PC-9 (cell line): ENCODE results near the gene GGCX. TPM values are rescaled to one million over a fixed set of nuclear protein-coding genes. Genes with fewer than 3 reads are reported as not detected.
"Not testable (repeated sequence)": the region's sequence is repeated elsewhere in the genome, so short reads cannot be mapped to it uniquely, and the experiment has no call there.

Experiments
- BruUV-seq: library from RNA; stranded (reverse); fragments of 400-500 nt; replicated peaks from 2 replicates; lab custom pipeline; 2021; lab: Mats Ljungman, UMichigan
- CTCF ChIA-PET: fragments of 300-600 bp; sonication (Branson Sonifier 250); formaldehyde crosslinking; loops from one replicate; lab custom pipeline; 2022; ENCODE audit warnings: antibody characterized with exemption; lab: Charles Lee
- POLR2A ChIA-PET: fragments of 300-600 bp; sonication (Branson Sonifier 250); formaldehyde crosslinking; loops from one replicate; lab custom pipeline; 2022; ENCODE audit warnings: antibody characterized with exemption; ENCODE audit not compliant: unreplicated experiment; lab: Charles Lee
- DNase-seq, 2 experiments: peaks; one replicate each; pipeline versions ENCODE4 v3.0.0 to v3.0.0-alpha.2; 2015 to 2022; ENCODE audit warnings: mixed read lengths in 1 of 2
- H2AFZ ChIP-seq: fragments of 200-600 bp; sonication (generic); 2 replicates; pipeline ENCODE4 v1.8.1; 2017; ENCODE audit warnings: antibody characterized with exemption
- H3F3A ChIP-seq: fragments of 200-600 bp; sonication (generic); 2 replicates; pipeline ENCODE4 v1.8.1; 2017; ENCODE audit warnings: antibody characterized with exemption, mild to moderate bottlenecking, low read depth; ENCODE audit not compliant: insufficient read depth
- H3K27ac ChIP-seq: fragments of 200-600 bp; sonication (generic); 2 replicates; pipeline ENCODE4 v1.6.1; 2016; ENCODE audit warnings: mixed run types
- H3K27me3 ChIP-seq: fragments of 200-600 bp; sonication (generic); 2 replicates; pipeline ENCODE4 v1.6.1; 2016; ENCODE audit warnings: low read depth, mixed run types; ENCODE audit not compliant: insufficient read depth
- H3K36me3 ChIP-seq: fragments of 200-600 bp; sonication (generic); 2 replicates; pipeline ENCODE4 v1.6.1; 2016; ENCODE audit warnings: low read depth, mixed run types
- H3K4me1 ChIP-seq: fragments of 200-600 bp; sonication (generic); replicated peaks from 2 replicates; pipeline ENCODE4 v1.6.1; 2016; ENCODE audit warnings: mixed run types; ENCODE audit not compliant: insufficient read depth
- H3K4me2 ChIP-seq: fragments of 200-600 bp; sonication (generic); 2 replicates; pipeline ENCODE4 v1.6.1; 2017; ENCODE audit warnings: mixed run types
- H3K4me3 ChIP-seq: fragments of 200-600 bp; sonication (generic); 2 replicates; pipeline ENCODE4 v1.6.1; 2016; ENCODE audit warnings: mixed run types
- H3K79me2 ChIP-seq: fragments of 200-600 bp; sonication (generic); 2 replicates; pipeline ENCODE4 v1.6.1; 2017; ENCODE audit warnings: low read depth, mixed run types
- H3K9me2 ChIP-seq: fragments of 200-600 bp; sonication (generic); 2 replicates; pipeline ENCODE4 v1.8.1; 2017; ENCODE audit warnings: mild to moderate bottlenecking; ENCODE audit not compliant: insufficient read depth
- H3K9me3 ChIP-seq: fragments of 200-600 bp; sonication (generic); 2 replicates; pipeline ENCODE4 v1.8.1; 2016; ENCODE audit warnings: low read depth; ENCODE audit not compliant: insufficient read depth
- H4K20me1 ChIP-seq: fragments of 200-600 bp; sonication (generic); 2 replicates; pipeline ENCODE4 v1.8.1; 2017; ENCODE audit not compliant: insufficient read depth
- CTCF ChIP-seq: fragments of 200-600 bp; sonication (generic); conservative IDR thresholded peaks from 2 replicates; pipeline ENCODE4 v1.6.1; 2017; ENCODE audit warnings: mixed run types, antibody characterized with exemption, mild to moderate bottlenecking, moderate library complexity
- EZH2 ChIP-seq: fragments of 200-600 bp; sonication (generic); IDR thresholded peaks from 2 replicates; pipeline ENCODE4 v1.8.0; 2017; ENCODE audit warnings: antibody characterized with exemption, low read depth
- intact Hi-C: fragments of 100-400 bp; cut with micrococcal nuclease; formaldehyde crosslinking; loops from one replicate; pipeline ENCODE4 v1.10.0; 2022; ENCODE audit not compliant: unreplicated experiment
- total RNA-seq: library from RNA; stranded (reverse); gene quantifications from 2 replicates; pipeline ENCODE4 v1.2.3, GENCODE V29; 2021

The GGCX gene
- total RNA-seq, 1 experiment from 2014 or later: 30.2 TPM

- H2AFZ ChIP-seq: no peak overlapping the region
- peaks cover 19% of the 10 kb centered on the region for H3K36me3 ChIP-seq
- H3K9me2 ChIP-seq: no peaks in the 10 kb centered on the region
- H3K4me3 ChIP-seq: 0 out of 2 replicates have a peak overlapping the region, but pooled peaks have one; percentile 59
- DNase-seq: no peak
- intact Hi-C loops: no loop called here
- no peaks in the 10 kb centered on the region for H3K27me3 ChIP-seq
- no peaks in the 10 kb centered on the region for H3K9me3 ChIP-seq
- peaks cover 74% of the 10 kb centered on the region for H3F3A ChIP-seq
- ChIA-PET CTCF (no interaction called here), POLR2A (no interaction called here)
- H4K20me1 ChIP-seq: no peaks in the 10 kb centered on the region
- H3K4me2 ChIP-seq: peak overlapping the region; percentile 82
- H3K4me1 ChIP-seq: peaks cover 74% of the 10 kb centered on the region
- H3K27ac ChIP-seq: peak overlapping the region; percentile 99
- TF ChIP-seq EZH2 (no peak), CTCF (no peak)
- no TSS peak for BruUV-seq
- H3K79me2 ChIP-seq: peaks cover 70% of the 10 kb centered on the region
Measured at GRCh38 chr2:85606116-85606455, 44.8 kb upstream of the GGCX start.

- ChIA-PET CTCF (interaction anchor here (0.6 kb wide), 1 partner anchor 197 kb away, joined by 11 read pairs; no protein-coding TSS in a partner anchor), POLR2A (interaction anchor here (0.6 kb wide), 1 partner anchor 44 kb away, joined by 13 read pairs; the partner anchor contains the start of gene GGCX)
- Histone ChIP-seq H3K9me3 (no peaks in the 10 kb centered on the region), H3K9me2 (no peaks in the 10 kb centered on the region), H3K27me3 (no peaks in the 10 kb centered on the region), H3F3A (peaks cover 76% of the 10 kb centered on the region), H3K4me3 (peak overlapping the region; percentile 59; the same call in 1 of the 2 replicates), H3K4me1 (peaks cover 74% of the 10 kb centered on the region), H2AFZ (no peak overlapping the region), H3K27ac (peak overlapping the region; percentile 99), H4K20me1 (no peaks in the 10 kb centered on the region), H3K79me2 (peaks cover 65% of the 10 kb centered on the region), H3K36me3 (peaks cover 19% of the 10 kb centered on the region), H3K4me2 (peak overlapping the region; percentile 82)
- no TSS peak for BruUV-seq
- TF ChIP-seq CTCF (no peak), EZH2 (no peak)
- peak in 1 of 2 experiments; percentile 49 for DNase-seq
- intact Hi-C loops: no loop called here
Measured at GRCh38 chr2:85605406-85606115, 44.3 kb upstream of the GGCX start.

GRCh38 chr2:85604568-85605339 lies 43.5 kb upstream of the GGCX start:
- H3K4me1 ChIP-seq: peaks cover 66% of the 10 kb centered on the region
- no TSS peak for BruUV-seq
- peak overlapping the region; percentile 82 for H3K4me2 ChIP-seq
- ChIA-PET POLR2A (interaction anchor here (0.5 to 0.6 kb wide), 3 partner anchors 12 to 43 kb away, joined by 3 to 13 read pairs (median 3); partner anchors contain the start of gene GGCX), CTCF (interaction anchor here (0.6 kb wide), 1 partner anchor 198 kb away, joined by 11 read pairs; no protein-coding TSS in a partner anchor)
- H3F3A ChIP-seq: peaks cover 68% of the 10 kb centered on the region
- TF ChIP-seq CTCF: no peak
- TF ChIP-seq EZH2: no peak
- H2AFZ ChIP-seq: no peak overlapping the region
- peak overlapping the region; percentile 99 for H3K27ac ChIP-seq
- peaks cover 57% of the 10 kb centered on the region for H3K79me2 ChIP-seq
- peak in 1 of 2 experiments; percentile 64 for DNase-seq
- H3K36me3 ChIP-seq: peaks cover 19% of the 10 kb centered on the region
- intact Hi-C loops: loop anchor here (5.0 kb wide), 1 partner anchor 42 kb away; the partner anchor contains the start of gene GGCX
- peak overlapping the region; percentile 59 for H3K4me3 ChIP-seq
- no peaks in the 10 kb centered on the region for H3K9me3 ChIP-seq
- H4K20me1 ChIP-seq: no peaks in the 10 kb centered on the region
- no peaks in the 10 kb centered on the region for H3K27me3 ChIP-seq
- no peaks in the 10 kb centered on the region for H3K9me2 ChIP-seq

GRCh38 chr2:85604133-85604444 lies 42.8 kb upstream of the GGCX start:
- Histone ChIP-seq H3K4me3 (peak overlapping the region; percentile 59), H3K4me2 (peak overlapping the region; percentile 82)
- not testable (repeated sequence) for BruUV-seq

More at GRCh38 chr2:85604133-85604444, 42.8 kb upstream of the GGCX start:
- ChIA-PET POLR2A (interaction anchor here (0.5 to 0.6 kb wide), 2 partner anchors 42 to 251 kb away, joined by 3 to 12 read pairs; no protein-coding TSS in a partner anchor), CTCF (interaction anchor here (0.6 kb wide), 1 partner anchor 15 kb away, joined by 5 read pairs; no protein-coding TSS in a partner anchor)
- not testable (repeated sequence) for H3K9me2 ChIP-seq, DNase-seq, H4K20me1 ChIP-seq, H2AFZ ChIP-seq, H3K9me3 ChIP-seq, H3K27me3 ChIP-seq
- Histone ChIP-seq H3K79me2 (peaks cover 51% of the 10 kb centered on the region), H3K27ac (peak overlapping the region; percentile 99), H3F3A (peaks cover 61% of the 10 kb centered on the region), H3K4me1 (peaks cover 59% of the 10 kb centered on the region), H3K36me3 (peaks cover 19% of the 10 kb centered on the region)
- intact Hi-C loops: loop anchor here (5.0 kb wide), 1 partner anchor 42 kb away; the partner anchor contains the start of gene GGCX
